Pancreas (tissue), 10 donors: ENCODE measurements around the gene NPC1L1. TPM values are rescaled to one million over a fixed set of nuclear protein-coding genes. Genes with fewer than 3 reads are reported as not detected.

ENCODE experiments used
- ATAC-seq, 4 donors: fragments of 200-7000 bp; cut with Tn5 transposase; one replicate each; pipeline versions ENCODE4 v1.8.0 to v1.9.1; 2020; ENCODE audit warnings: mild to moderate bottlenecking in 4 of 4, moderate library complexity in 4 of 4
- DNase-seq, 6 donors: peaks; one replicate each; pipeline ENCODE4 v3.0.0-alpha.2; 2020
- FAIRE-seq: peaks from 2 replicates; lab custom pipeline; 2012; peaks lifted over from hg19 to GRCh38; lab: Jason Lieb, UNC
- H3K27ac ChIP-seq, 4 donors: fragments of 200-600 bp; sonication (generic); 1 replicate in 3 of 4; 2 replicates in 1 of 4; pipeline versions ENCODE4 v1.5.0 to v1.8.0; 2020
- H3K27me3 ChIP-seq, 4 donors: fragments of 200-600 bp; one replicate each; pipeline ENCODE4 v1.8.0; 2021
- H3K36me3 ChIP-seq, 3 donors: fragments of 200-600 bp; sonication (generic) in 1 of 3; one replicate each; pipeline versions ENCODE4 v1.5.0 to v1.8.0; 2020 to 2021
- H3K4me1 ChIP-seq, 3 donors: fragments of 200-600 bp; one replicate each; pipeline ENCODE4 v1.8.0; 2021
- H3K4me3 ChIP-seq, 4 donors: fragments of 200-600 bp; sonication (generic) in 2 of 4; one replicate each; pipeline versions ENCODE4 v1.5.0 to v1.8.0; 2020 to 2021
- H3K9me3 ChIP-seq, 4 donors: fragments of 200-600 bp; one replicate each; pipeline ENCODE4 v1.8.0; 2021
- CTCF ChIP-seq, 4 donors: fragments of 200-600 bp; sonication (generic) in 3 of 4; IDR thresholded peaks; one replicate each; pipeline versions ENCODE4 v1.5.0 to v1.8.0; 2021; ENCODE audit warnings: antibody characterized with exemption in 4 of 4
- WGBS, 2 donors: extraction: QIAGEN DNeasy Blood & Tissue Kit; methylation state at CpG; one replicate each; pipeline ENCODE4 v1.1.7; 2013; 5-methylcytosine and 5-hydroxymethylcytosine counted together
- intact Hi-C, 3 donors: fragments of 100-400 bp; cut with DNase I; formaldehyde crosslinking; loops; one replicate each; pipeline versions ENCODE4 v1.11.1 to v1.14.2; 2022
- polyA plus RNA-seq, 2 donors: library from polyadenylated mRNA; stranded (reverse); fragments of 200-250 nt; gene quantifications; one replicate each; pipeline ENCODE4 v1.2.3, GENCODE V29; 2013
- total RNA-seq, 6 donors: library from RNA; stranded (reverse); fragmentation: NEBNext Ultra II Directional in 4 of 6; extraction: Animal tissue kit (Norgen Biotek cat#: 25700) in 4 of 6; gene quantifications; one replicate each; pipeline versions ENCODE4 v1.2.1 to v1.2.4, GENCODE V29; 2021 to 2023
- donor health status: healthy with polysubstance abuse.
- donor health status: DM: no; HTN: no; CAD: no; lungs with moderate emphysema.
- donor health status: DM: no; HTN: no; CAD: no.
- donor health status: control.
- donor health status: control.
- donor health status: Bipolar disorder and iron deficiency.
- donor health status: DM: yes; HTN: yes; CAD: no.
- donor health status: DM: no; HTN: no; CAD: no.
- donor health status: DM: no; HTN: no; CAD: no.
- donor health status: DM: yes; HTN: yes; CAD: no.

The NPC1L1 gene
- total and polyA plus RNA-seq, 8 donors, result 0.20 to 3.4 (median 0.62) TPM

- 59 to 78% methylated on average over 5 of the region's 5 CpGs for WGBS, 2 donors
- no peak for ATAC-seq
Observed at GRCh38 chr7:44470628-44471245, 70.4 kb downstream of the NPC1L1 start.

GRCh38 chr7:44470135-44470479, 71.0 kb downstream of the NPC1L1 start:
- no peak for ATAC-seq
- Histone ChIP-seq H3K4me3 (no peak overlapping the region), H3K36me3 (no peaks in the 10 kb centered on the region), H3K27ac (no peak overlapping the region), H3K27me3 (no peaks in the 10 kb centered on the region), H3K9me3 (no peaks in the 10 kb centered on the region), H3K4me1 (peaks cover 0 to 26% (median 0%) of the 10 kb centered on the region in 3 donors)
- FAIRE-seq, result no peak
- no peak for DNase-seq
- TF ChIP-seq CTCF (IDR thresholded peaks at IDR 0.05), result no peak
- intact Hi-C loops, result no loop called here
- WGBS, 2 donors, result 86 to 92% methylated on average over 2 of the region's 2 CpGs

More at GRCh38 chr7:44470628-44471245, 70.4 kb downstream of the NPC1L1 start:
- intact Hi-C loops, result no loop called here
- H3K36me3 ChIP-seq, result no peaks in the 10 kb centered on the region
- no peak overlapping the region for H3K4me3 ChIP-seq
- peaks cover 0 to 26% (median 0%) of the 10 kb centered on the region in 3 donors for H3K4me1 ChIP-seq
- DNase-seq (no peak), FAIRE-seq (no peak)
- H3K27ac ChIP-seq, result no peak overlapping the region
- no peaks in the 10 kb centered on the region for H3K9me3 ChIP-seq
- no peak for TF ChIP-seq CTCF (IDR thresholded peaks at IDR 0.05)
- H3K27me3 ChIP-seq, result no peaks in the 10 kb centered on the region

GRCh38 chr7:44469461-44470134, 71.5 kb downstream of the NPC1L1 start:
- H3K27ac ChIP-seq, result no peak overlapping the region
- H3K36me3 ChIP-seq, result no peaks in the 10 kb centered on the region
- H3K4me3 ChIP-seq, result no peak overlapping the region
- FAIRE-seq (no peak), ATAC-seq (no peak), DNase-seq (no peak)
- H3K27me3 ChIP-seq, result no peaks in the 10 kb centered on the region
- intact Hi-C loops, result no loop called here
- H3K4me1 ChIP-seq, result peaks cover 0 to 26% (median 0%) of the 10 kb centered on the region in 3 donors
- TF ChIP-seq CTCF (IDR thresholded peaks at IDR 0.05), result no peak
- 47 to 49% methylated on average over 4 of the region's 4 CpGs for WGBS, 2 donors
- no peaks in the 10 kb centered on the region for H3K9me3 ChIP-seq

- Histone ChIP-seq H3K9me3 (no peaks in the 10 kb centered on the region), H3K27me3 (no peaks in the 10 kb centered on the region), H3K4me3 (no peak overlapping the region), H3K27ac (no peak overlapping the region), H3K36me3 (no peaks in the 10 kb centered on the region), H3K4me1 (peaks cover 0 to 24% (median 0%) of the 10 kb centered on the region in 3 donors)
- 98 to 99% methylated on average over 4 of the region's 4 CpGs for WGBS, 2 donors
- intact Hi-C loops, result no loop called here
- ATAC-seq (no peak), DNase-seq (no peak), FAIRE-seq (no peak)
- TF ChIP-seq CTCF (IDR thresholded peaks at IDR 0.05), result no peak
Observed at GRCh38 chr7:44467217-44467548, 73.9 kb downstream of the NPC1L1 start.
